Activated CD4-positive, alpha-beta memory T cell treated with anti-CD3 and anti-CD28 coated beads for 36 hours (primary cell): ENCODE results near the gene RAPSN. TPM values are rescaled to one million over a fixed set of nuclear protein-coding genes. Genes with fewer than 3 reads are reported as not detected.

Experiments
- CTCF ChIA-PET: fragments of 350-600 bp; sonication (Branson Sonifier 250); formaldehyde crosslinking; loops from one replicate; lab custom pipeline; 2021; ENCODE audit warnings: antibody characterized with exemption, inconsistent platforms; lab: Charles Lee
- POLR2A ChIA-PET: fragments of 350-600 bp; sonication (Branson Sonifier 250); formaldehyde crosslinking; loops from one replicate; lab custom pipeline; 2021; ENCODE audit warnings: antibody characterized with exemption; lab: Charles Lee
- DNase-seq: peaks from one replicate; pipeline ENCODE4 v3.0.0-alpha.2; 2020
- H3K27ac Mint-ChIP-seq: one replicate; pipeline ENCODE4 v1.8.0; 2021; ENCODE audit warnings: mixed read lengths
- H3K27me3 Mint-ChIP-seq: one replicate; pipeline ENCODE4 v1.8.0; 2021; ENCODE audit warnings: mixed read lengths
- H3K36me3 Mint-ChIP-seq: one replicate; pipeline ENCODE4 v1.8.0; 2021; ENCODE audit warnings: mixed read lengths
- H3K4me1 Mint-ChIP-seq: one replicate; pipeline ENCODE4 v1.8.0; 2021; ENCODE audit warnings: low read depth, mixed read lengths
- H3K4me3 Mint-ChIP-seq: one replicate; pipeline ENCODE4 v1.8.0; 2021; ENCODE audit warnings: mild to moderate bottlenecking, mixed read lengths
- H3K9me3 Mint-ChIP-seq: one replicate; pipeline ENCODE4 v1.8.0; 2021; ENCODE audit warnings: mixed read lengths
- intact Hi-C: fragments of 100-400 bp; cut with micrococcal nuclease; formaldehyde crosslinking; loops from one replicate; pipeline ENCODE4 v1.15.1; 2023
- total RNA-seq, 2 experiments: library from RNA; stranded (reverse); gene quantifications; one replicate each; pipeline ENCODE4 v1.2.3, GENCODE V29; 2021

The RAPSN gene
- under 1 TPM in 1 of 2 experiments, not detected in 1; 0.22 TPM for total RNA-seq

DNA sequence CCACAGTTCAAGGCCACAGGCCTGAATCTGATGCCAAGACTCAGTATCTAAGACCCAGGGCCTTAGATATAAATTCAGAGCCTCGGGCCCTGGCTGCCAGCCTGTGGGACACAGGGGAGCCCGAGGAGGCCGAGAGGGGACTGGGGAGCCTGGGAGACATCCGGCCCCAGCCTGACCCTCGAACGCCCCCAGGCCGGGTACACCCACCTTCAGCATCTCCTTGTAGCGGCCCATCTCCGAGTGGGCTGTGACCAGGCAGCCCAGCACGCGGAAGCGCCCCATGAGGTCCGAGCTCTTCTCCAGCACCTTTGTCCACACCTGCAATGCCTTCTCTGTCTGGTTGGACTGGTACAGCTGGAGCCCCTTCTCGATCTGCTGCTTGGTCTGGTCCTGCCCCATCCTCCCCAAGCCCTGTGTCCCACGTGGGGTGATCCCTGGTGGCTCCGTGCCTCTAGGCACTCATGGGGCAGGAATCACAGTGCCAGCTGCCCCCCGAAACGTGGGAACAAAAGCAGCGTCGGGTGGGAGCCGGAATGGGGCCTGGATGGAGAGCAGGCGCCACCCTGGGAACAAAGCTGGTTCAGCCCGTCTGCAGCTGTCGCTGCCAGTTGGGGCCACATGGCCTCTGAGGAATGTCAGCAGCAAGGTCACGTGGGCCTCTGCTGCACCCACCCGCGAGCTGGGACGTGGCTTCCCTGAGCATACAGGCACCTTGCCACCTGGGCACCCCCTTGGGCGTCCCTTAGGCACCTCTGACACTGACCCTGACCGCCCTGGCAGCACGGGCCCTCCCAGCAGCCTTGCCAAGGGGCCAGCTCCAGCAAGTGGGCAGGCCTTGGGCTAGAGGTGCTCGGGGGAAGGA lies at the start of gene RAPSN:
Gene RAPSN, minus strand, starts transcription at position 571 of the 862 bp plus-strand sequence. Its CDS starts 172 bp downstream, at position 399.
- Mint-ChIP-seq H3K4me1 (no peaks in the 10 kb centered on the region), H3K36me3 (no peaks in the 10 kb centered on the region), H3K27me3 (no peaks in the 10 kb centered on the region), H3K27ac (no peak within 1 kb of the TSS), H3K9me3 (no peaks in the 10 kb centered on the region), H3K4me3 (no peak within 1 kb of the TSS)
- POLR2A ChIA-PET: no interaction called here
- DNase-seq: no peak
- intact Hi-C loops: no loop called here
- CTCF ChIA-PET: interaction anchor here (1.4 kb wide), 1 partner anchor 37 kb away, joined by 3 read pairs; no protein-coding TSS in a partner anchor

DNA sequence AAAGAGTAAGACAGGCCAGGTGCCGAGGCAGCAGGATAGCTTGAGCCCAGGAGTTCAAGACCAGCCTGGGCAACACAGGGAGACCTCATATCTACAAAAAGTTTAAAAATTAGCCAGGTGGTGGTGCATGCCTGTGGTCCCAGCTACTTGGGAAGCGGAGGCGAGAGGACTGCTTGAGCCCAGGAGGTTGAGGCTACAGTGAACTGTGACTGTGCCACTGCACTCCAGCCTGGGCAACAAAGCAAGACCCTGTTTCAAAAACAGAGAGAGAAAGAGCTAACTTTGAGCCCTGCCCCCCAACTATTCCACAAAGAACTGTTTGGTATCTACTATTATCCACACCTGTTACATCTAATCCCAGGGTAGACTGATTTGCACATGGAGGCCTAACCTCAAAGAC lies 49.2 kb upstream of the RAPSN start:
- DNase-seq: no peak
- peaks cover 32% of the 10 kb centered on the region for H3K4me1 Mint-ChIP-seq
- no peak overlapping the region for H3K4me3 Mint-ChIP-seq
- ChIA-PET CTCF (interaction anchor here (1.3 kb wide), 1 partner anchor 55 kb away, joined by 6 read pairs; no protein-coding TSS in a partner anchor), POLR2A (no interaction called here)
- no peaks in the 10 kb centered on the region for H3K27me3 Mint-ChIP-seq
- intact Hi-C loops: no loop called here
- H3K27ac Mint-ChIP-seq: no peak overlapping the region
- H3K36me3 Mint-ChIP-seq: peaks cover 15% of the 10 kb centered on the region
- H3K9me3 Mint-ChIP-seq: no peaks in the 10 kb centered on the region

DNA sequence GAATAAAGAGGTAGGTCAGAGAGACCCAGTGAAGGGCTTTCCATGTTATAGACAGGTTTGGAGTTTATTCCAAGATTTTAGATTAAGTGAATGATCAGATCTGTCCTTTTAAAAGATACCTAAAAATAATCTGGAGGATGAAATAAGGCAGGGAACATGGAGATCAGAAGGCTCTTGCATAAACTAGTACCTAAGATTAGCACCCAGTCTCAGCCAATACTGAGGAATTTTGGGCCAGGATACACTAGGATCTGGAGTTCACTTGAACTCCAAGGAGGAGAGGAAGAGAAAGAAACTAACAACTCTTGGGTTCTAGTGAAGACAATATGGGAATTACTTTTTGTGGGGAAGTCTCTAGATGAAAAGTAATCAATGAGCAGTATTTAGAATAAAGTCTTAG lies 47.9 kb upstream of the RAPSN start:
- CTCF ChIA-PET: no interaction called here
- Mint-ChIP-seq H3K4me3 (no peak overlapping the region), H3K36me3 (peaks cover 19% of the 10 kb centered on the region), H3K27ac (no peak overlapping the region), H3K9me3 (no peaks in the 10 kb centered on the region), H3K27me3 (no peaks in the 10 kb centered on the region), H3K4me1 (peaks cover 25% of the 10 kb centered on the region)
- intact Hi-C loops: no loop called here
- POLR2A ChIA-PET: no interaction called here
- DNase-seq: no peak

DNA sequence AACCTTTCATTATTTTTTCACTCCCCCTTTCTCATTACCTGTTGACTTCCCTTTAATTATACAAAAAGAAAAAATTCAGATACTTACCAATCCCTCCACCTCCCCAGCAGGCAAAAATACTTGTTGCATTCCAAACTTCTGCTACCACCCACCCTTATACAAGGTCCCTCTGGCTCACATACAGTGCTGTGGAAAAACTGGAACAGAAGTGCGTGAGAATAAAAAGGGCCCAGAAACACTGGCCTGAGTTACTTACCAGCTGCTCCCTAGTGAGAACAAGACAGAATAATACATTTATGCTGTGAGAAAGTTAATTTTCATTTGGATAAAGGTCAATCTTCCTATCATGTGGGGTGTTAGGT lies 46.9 kb upstream of the RAPSN start:
- ChIA-PET CTCF (no interaction called here), POLR2A (interaction anchor here (1.6 kb wide), 1 partner anchor 13 kb away, joined by 3 read pairs; no protein-coding TSS in a partner anchor)
- Mint-ChIP-seq H3K36me3 (peaks cover 19% of the 10 kb centered on the region), H3K27me3 (no peaks in the 10 kb centered on the region), H3K27ac (no peak overlapping the region), H3K4me3 (no peak overlapping the region), H3K4me1 (peaks cover 20% of the 10 kb centered on the region), H3K9me3 (no peaks in the 10 kb centered on the region)
- DNase-seq: no peak
- intact Hi-C loops: no loop called here

DNA sequence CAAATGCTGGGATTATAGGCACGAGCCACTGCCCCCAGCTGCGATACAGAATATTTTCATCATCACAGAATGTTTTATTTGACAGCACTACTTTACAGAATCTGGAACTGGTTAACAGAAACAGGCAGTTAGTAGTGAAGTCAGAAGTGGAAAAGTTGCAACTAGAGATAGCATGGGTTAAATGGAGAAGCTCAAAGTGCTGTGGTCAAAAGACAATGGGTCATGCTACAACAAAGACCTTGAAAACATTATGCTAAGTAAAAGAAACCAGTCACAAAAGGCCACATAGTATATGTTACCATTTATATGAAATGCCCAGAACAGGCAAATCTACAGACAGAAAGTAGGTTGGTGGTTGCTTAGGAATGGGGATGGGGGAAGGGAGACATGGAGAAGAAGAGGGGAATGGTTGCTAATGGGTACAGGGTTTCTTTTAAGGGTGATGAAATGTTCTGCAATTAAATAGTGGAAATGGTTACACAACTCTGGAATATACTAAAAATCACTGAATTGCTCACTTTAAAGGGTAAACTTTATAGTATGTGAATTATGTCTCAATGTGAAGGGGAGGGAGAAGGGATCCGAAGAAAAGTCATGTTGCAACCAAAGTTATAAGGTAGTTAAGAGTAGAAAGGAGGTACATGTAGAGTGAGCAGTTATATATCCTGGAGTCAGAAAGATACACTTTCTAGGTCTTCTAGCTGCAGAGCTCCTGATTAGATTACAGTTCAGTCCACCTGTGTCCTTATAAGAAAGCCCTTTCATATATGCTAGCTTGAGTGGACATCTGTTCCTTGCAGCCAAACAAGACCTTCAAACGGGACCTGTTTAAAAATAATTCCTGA lies 46.3 kb upstream of the RAPSN start:
- no peak for DNase-seq
- ChIA-PET POLR2A (interaction anchor here (1.6 kb wide), 1 partner anchor 14 kb away, joined by 3 read pairs; no protein-coding TSS in a partner anchor), CTCF (no interaction called here)
- H3K9me3 Mint-ChIP-seq: no peaks in the 10 kb centered on the region
- H3K27ac Mint-ChIP-seq: no peak overlapping the region
- no peaks in the 10 kb centered on the region for H3K27me3 Mint-ChIP-seq
- peaks cover 15% of the 10 kb centered on the region for H3K36me3 Mint-ChIP-seq
- peaks cover 14% of the 10 kb centered on the region for H3K4me1 Mint-ChIP-seq
- H3K4me3 Mint-ChIP-seq: no peak overlapping the region
- intact Hi-C loops: no loop called here

DNA sequence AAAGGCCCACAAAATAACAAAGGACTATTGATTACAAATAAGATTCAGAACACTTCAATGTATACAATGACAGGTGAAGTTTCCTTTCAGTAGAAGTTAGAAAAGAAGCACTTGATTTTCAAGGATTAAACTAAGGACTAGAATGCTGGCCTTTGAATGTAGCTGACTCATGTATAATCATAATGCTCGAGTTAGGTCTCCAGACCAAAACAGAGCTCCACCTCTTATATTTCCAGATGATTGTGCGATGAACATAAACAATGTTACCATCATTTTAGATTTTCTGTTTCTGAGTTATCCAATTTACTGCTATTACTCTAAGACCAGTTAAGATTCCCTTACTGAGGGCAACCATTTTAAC lies 40.4 kb upstream of the RAPSN start:
- H3K27ac Mint-ChIP-seq: peak overlapping the region; percentile 46
- DNase-seq: no peak
- CTCF ChIA-PET: interaction anchor here (1.0 to 2.1 kb wide), 2 partner anchors 20 to 35 kb away, joined by 3 to 6 read pairs; no protein-coding TSS in a partner anchor
- peaks cover 35% of the 10 kb centered on the region for H3K36me3 Mint-ChIP-seq
- H3K4me1 Mint-ChIP-seq: peaks cover 21% of the 10 kb centered on the region
- POLR2A ChIA-PET: no interaction called here
- intact Hi-C loops: no loop called here
- H3K9me3 Mint-ChIP-seq: no peaks in the 10 kb centered on the region
- H3K27me3 Mint-ChIP-seq: no peaks in the 10 kb centered on the region
- H3K4me3 Mint-ChIP-seq: no peak overlapping the region

DNA sequence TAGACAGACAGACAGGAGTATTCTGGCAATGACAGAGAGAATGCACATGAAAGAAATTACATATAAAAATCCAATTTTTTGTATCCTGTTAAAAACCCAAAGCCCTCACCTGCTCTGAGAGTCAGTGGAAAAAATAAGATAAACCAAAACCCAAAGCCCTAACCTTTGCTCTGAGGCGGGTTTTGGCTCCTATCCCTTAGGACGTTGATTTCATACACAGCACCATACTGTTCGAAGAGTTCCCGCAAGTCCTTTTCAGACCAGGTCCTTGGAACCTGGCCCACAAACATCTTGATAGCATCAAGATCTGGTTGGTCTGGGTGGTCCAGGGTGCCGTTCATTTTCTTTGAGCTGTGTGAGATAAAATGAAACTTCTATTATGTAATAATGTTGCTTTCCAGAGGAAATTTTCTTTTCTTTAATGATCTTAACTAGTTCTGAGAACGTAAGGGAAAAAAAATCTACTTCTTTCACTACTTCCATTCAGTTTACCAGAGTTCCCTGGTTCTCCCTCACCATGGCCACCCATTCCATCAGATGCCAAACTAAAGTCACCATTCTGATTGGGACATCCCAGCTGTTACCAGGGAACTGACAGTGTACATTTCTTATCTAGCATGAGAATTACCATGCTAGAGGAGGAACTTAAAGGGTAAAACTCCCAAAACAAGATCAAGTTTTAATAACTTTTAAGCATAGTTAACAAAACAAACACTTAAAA lies 39.9 kb upstream of the RAPSN start:
- no peaks in the 10 kb centered on the region for H3K9me3 Mint-ChIP-seq
- ChIA-PET CTCF (interaction anchor here (1.0 to 2.1 kb wide), 2 partner anchors 21 to 35 kb away, joined by 3 to 6 read pairs; no protein-coding TSS in a partner anchor), POLR2A (no interaction called here)
- no peak for DNase-seq
- H3K36me3 Mint-ChIP-seq: peaks cover 39% of the 10 kb centered on the region
- peak overlapping the region; percentile 46 for H3K27ac Mint-ChIP-seq
- no peak overlapping the region for H3K4me3 Mint-ChIP-seq
- no peaks in the 10 kb centered on the region for H3K27me3 Mint-ChIP-seq
- peaks cover 21% of the 10 kb centered on the region for H3K4me1 Mint-ChIP-seq
- intact Hi-C loops: no loop called here

DNA sequence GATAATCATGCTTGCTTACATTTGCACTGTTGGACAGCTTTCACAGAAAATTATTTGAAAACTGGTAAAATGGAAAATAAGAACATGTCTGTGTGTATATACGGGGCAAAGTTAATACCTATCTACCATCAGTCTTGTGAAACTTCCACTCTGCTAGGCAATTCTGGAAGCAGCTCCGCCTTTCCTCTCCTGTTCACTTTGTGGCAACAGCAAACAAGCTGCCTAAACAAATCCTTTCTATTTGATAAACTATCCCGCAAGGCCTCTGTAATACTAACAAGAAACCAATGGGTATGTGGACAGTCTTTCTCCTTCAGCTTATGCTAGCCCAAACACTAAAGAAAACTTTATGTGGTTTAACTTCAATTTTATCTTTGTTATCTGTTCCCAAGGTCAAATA lies 39.2 kb upstream of the RAPSN start:
- Mint-ChIP-seq H3K27ac (peak overlapping the region; percentile 20), H3K4me3 (no peak overlapping the region), H3K36me3 (peaks cover 43% of the 10 kb centered on the region), H3K4me1 (peaks cover 21% of the 10 kb centered on the region), H3K27me3 (no peaks in the 10 kb centered on the region), H3K9me3 (no peaks in the 10 kb centered on the region)
- DNase-seq: no peak
- intact Hi-C loops: no loop called here
- CTCF ChIA-PET: interaction anchor here (0.8 to 2.1 kb wide), 3 partner anchors 32 to 65 kb away, joined by 3 to 6 read pairs (median 3); partner anchors contain the start of gene CELF1
- POLR2A ChIA-PET: interaction anchor here (0.5 kb wide), 1 partner anchor 9 kb away, joined by 3 read pairs; no protein-coding TSS in a partner anchor

DNA sequence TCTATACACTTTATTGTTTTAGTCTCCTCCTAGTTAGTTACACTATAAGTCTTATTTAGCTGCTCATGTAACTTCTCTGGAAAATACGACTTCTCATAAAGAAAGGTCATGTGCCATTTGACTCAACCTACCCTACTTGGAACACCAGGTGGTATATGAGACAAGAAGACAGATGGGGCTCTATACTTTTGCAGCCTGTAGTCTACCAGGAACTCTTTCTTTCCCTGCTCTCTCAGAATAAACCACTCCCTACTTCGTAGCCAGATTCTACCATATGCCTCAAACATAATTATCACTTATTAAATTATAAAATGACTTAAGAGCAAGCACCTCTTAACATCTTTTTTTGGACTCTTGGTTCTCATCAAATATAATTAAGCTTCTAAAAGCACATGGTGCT lies 38.5 kb upstream of the RAPSN start:
- intact Hi-C loops: no loop called here
- Mint-ChIP-seq H3K9me3 (no peaks in the 10 kb centered on the region), H3K27ac (peak overlapping the region; percentile 46), H3K4me3 (no peak overlapping the region), H3K36me3 (peaks cover 43% of the 10 kb centered on the region), H3K4me1 (peaks cover 18% of the 10 kb centered on the region), H3K27me3 (no peaks in the 10 kb centered on the region)
- ChIA-PET POLR2A (no interaction called here), CTCF (interaction anchor here (0.6 to 1.0 kb wide), 2 partner anchors 66 to 68 kb away, joined by 3 read pairs; partner anchors contain the start of gene CELF1)
- no peak for DNase-seq

DNA sequence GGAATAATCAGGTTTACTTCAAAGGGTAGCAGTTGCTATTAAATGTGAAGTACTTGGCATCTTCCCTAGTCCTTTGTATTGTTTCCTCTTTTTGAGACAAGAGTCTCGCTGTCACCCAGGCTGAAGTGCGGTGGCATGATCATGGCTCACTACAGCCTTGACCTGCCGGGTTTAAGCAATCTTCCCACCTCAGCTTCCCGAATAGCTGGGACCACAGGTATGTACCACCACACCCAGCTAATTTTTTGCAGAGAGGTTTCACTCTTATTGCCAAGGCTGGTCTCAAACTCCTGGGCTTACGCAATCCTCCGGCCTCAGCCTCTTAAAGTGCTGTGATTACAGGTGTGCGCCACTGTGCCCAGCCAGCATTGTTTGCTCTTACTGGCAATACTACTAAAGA lies 36.2 kb upstream of the RAPSN start:
- Mint-ChIP-seq H3K9me3 (no peaks in the 10 kb centered on the region), H3K27me3 (no peaks in the 10 kb centered on the region), H3K4me1 (peaks cover 18% of the 10 kb centered on the region), H3K36me3 (peaks cover 57% of the 10 kb centered on the region), H3K4me3 (no peak overlapping the region), H3K27ac (no peak overlapping the region)
- ChIA-PET CTCF (no interaction called here), POLR2A (no interaction called here)
- intact Hi-C loops: no loop called here
- no peak for DNase-seq

DNA sequence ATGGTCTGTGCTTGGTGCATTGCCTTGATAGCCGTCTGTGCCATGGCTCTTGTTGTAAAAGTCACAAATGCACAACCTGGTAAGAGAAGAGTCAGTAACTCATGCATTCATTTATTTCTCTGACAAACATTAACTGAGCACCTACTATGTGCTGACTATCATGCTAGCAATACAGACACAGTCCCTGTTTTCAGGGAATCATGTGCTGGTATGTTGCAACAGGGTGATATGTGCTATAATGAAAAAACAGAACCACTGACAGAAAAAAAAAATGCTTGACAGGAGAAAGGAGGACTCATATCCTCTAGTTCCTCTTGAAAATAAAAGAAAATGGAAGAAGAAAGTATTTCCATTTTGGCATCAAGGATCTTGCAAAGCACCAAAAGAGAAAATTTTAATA lies 34.5 kb upstream of the RAPSN start:
- Mint-ChIP-seq H3K4me3 (no peak overlapping the region), H3K9me3 (no peaks in the 10 kb centered on the region), H3K27me3 (no peaks in the 10 kb centered on the region), H3K36me3 (peaks cover 68% of the 10 kb centered on the region), H3K4me1 (peaks cover 10% of the 10 kb centered on the region), H3K27ac (no peak overlapping the region)
- no peak for DNase-seq
- intact Hi-C loops: no loop called here
- ChIA-PET CTCF (no interaction called here), POLR2A (no interaction called here)
